Measurements from ENCODE around the gene DNASE2.

- TF ChIP-seq POLR2AphosphoS5 (IDR thresholded peaks at IDR 0.05; ENCODE audit: insufficient read depth in 1 of 2, low read depth in 1 of 2) (no peak), POLR2A (IDR thresholded peaks at IDR 0.05) (no peak)
- TF ChIP-seq, protein P1, sequence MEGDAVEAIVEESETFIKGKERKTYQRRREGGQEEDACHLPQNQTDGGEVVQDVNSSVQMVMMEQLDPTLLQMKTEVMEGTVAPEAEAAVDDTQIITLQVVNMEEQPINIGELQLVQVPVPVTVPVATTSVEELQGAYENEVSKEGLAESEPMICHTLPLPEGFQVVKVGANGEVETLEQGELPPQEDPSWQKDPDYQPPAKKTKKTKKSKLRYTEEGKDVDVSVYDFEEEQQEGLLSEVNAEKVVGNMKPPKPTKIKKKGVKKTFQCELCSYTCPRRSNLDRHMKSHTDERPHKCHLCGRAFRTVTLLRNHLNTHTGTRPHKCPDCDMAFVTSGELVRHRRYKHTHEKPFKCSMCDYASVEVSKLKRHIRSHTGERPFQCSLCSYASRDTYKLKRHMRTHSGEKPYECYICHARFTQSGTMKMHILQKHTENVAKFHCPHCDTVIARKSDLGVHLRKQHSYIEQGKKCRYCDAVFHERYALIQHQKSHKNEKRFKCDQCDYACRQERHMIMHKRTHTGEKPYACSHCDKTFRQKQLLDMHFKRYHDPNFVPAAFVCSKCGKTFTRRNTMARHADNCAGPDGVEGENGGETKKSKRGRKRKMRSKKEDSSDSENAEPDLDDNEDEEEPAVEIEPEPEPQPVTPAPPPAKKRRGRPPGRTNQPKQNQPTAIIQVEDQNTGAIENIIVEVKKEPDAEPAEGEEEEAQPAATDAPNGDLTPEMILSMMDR (IDR thresholded peaks at IDR 0.05), result no peak
Measured at GRCh38 chr19:12918253-12918652, 37.0 kb upstream of the DNASE2 start.

Measured in vagina (tissue), 2 donors.